Calu3 (cell line): ENCODE results near the gene CXCL8. TPM values are rescaled to one million over a fixed set of nuclear protein-coding genes. Genes with fewer than 3 reads are reported as not detected.

Experiments
- BruUV-seq: library from RNA; stranded (reverse); fragments of 400-500 nt; replicated peaks from 2 replicates; lab custom pipeline; 2021; lab: Mats Ljungman, UMichigan
- CTCF ChIA-PET: fragments of 300-600 bp; sonication (Branson Sonifier 250); formaldehyde crosslinking; loops from one replicate; lab custom pipeline; 2022; ENCODE audit warnings: antibody characterized with exemption; lab: Charles Lee
- DNase-seq: peaks from one replicate; pipeline ENCODE4 v3.0.0; 2022
- H3K27ac Mint-ChIP-seq: one replicate; pipeline ENCODE4 v1.8.0; 2022; ENCODE audit warnings: mixed read lengths; ENCODE audit not compliant: unreplicated experiment
- H3K27me3 Mint-ChIP-seq: one replicate; pipeline ENCODE4 v1.8.0; 2022; ENCODE audit warnings: mixed read lengths; ENCODE audit not compliant: unreplicated experiment
- H3K36me3 Mint-ChIP-seq: one replicate; pipeline ENCODE4 v1.8.0; 2022; ENCODE audit warnings: mild to moderate bottlenecking, moderate library complexity, mixed read lengths; ENCODE audit not compliant: insufficient read depth, unreplicated experiment
- H3K4me1 Mint-ChIP-seq: one replicate; pipeline ENCODE4 v1.8.0; 2022; ENCODE audit warnings: mild to moderate bottlenecking, low read depth, mixed read lengths; ENCODE audit not compliant: unreplicated experiment
- H3K4me3 Mint-ChIP-seq: one replicate; pipeline ENCODE4 v1.8.0; 2022; ENCODE audit warnings: mild to moderate bottlenecking, low read depth, moderate library complexity, mixed read lengths; ENCODE audit not compliant: unreplicated experiment
- H3K9me3 Mint-ChIP-seq: one replicate; pipeline ENCODE4 v1.8.0; 2022; ENCODE audit warnings: low read depth, mixed read lengths; ENCODE audit not compliant: unreplicated experiment
- intact Hi-C: fragments of 100-400 bp; cut with micrococcal nuclease; formaldehyde crosslinking; loops from one replicate; pipeline ENCODE4 v1.10.0; 2022; ENCODE audit not compliant: unreplicated experiment
- total RNA-seq: library from RNA; stranded (reverse); gene quantifications from 2 replicates; pipeline ENCODE4 v1.2.3, GENCODE V29; 2022
- TF ChIP-seq, protein P1 (sequence below): fragments of 200-600 bp; IDR thresholded peaks from one replicate; pipeline ENCODE4 v1.8.0; 2022; ENCODE audit warnings: antibody characterized with exemption; ENCODE audit not compliant: unreplicated experiment

CXCL8 gene
- total RNA-seq, 1 experiment from 2014 or later = 404 TPM

DNA sequence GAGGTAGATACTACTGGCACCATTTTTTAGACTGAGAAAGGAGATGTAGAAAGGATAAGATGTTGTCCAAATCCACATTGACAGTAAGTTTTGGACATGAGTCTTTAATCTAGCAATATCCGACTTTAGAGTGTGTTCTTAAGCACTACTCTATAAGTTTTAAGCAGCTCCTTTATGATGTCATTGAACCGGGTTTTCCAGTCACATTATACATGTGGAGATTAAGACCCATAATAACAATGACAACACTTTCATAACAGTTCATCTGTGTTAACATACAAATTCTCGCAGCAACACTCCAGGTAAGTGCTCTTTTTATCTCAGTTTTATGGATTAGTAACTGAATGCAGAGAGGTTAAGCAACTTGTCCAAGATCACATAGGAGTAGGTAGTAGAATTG, 30.3 kb upstream of the CXCL8 start:
- CTCF ChIA-PET = no interaction called here
- Mint-ChIP-seq H3K27me3 (no peaks in the 10 kb centered on the region), H3K36me3 (no peaks in the 10 kb centered on the region), H3K4me1 (peaks cover 58% of the 10 kb centered on the region), H3K27ac (no peak overlapping the region), H3K9me3 (no peaks in the 10 kb centered on the region), H3K4me3 (no peak overlapping the region)
- no TSS peak for BruUV-seq
- intact Hi-C loops = no loop called here
- DNase-seq = no peak
- TF ChIP-seq, protein P1, sequence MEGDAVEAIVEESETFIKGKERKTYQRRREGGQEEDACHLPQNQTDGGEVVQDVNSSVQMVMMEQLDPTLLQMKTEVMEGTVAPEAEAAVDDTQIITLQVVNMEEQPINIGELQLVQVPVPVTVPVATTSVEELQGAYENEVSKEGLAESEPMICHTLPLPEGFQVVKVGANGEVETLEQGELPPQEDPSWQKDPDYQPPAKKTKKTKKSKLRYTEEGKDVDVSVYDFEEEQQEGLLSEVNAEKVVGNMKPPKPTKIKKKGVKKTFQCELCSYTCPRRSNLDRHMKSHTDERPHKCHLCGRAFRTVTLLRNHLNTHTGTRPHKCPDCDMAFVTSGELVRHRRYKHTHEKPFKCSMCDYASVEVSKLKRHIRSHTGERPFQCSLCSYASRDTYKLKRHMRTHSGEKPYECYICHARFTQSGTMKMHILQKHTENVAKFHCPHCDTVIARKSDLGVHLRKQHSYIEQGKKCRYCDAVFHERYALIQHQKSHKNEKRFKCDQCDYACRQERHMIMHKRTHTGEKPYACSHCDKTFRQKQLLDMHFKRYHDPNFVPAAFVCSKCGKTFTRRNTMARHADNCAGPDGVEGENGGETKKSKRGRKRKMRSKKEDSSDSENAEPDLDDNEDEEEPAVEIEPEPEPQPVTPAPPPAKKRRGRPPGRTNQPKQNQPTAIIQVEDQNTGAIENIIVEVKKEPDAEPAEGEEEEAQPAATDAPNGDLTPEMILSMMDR = no peak

DNA sequence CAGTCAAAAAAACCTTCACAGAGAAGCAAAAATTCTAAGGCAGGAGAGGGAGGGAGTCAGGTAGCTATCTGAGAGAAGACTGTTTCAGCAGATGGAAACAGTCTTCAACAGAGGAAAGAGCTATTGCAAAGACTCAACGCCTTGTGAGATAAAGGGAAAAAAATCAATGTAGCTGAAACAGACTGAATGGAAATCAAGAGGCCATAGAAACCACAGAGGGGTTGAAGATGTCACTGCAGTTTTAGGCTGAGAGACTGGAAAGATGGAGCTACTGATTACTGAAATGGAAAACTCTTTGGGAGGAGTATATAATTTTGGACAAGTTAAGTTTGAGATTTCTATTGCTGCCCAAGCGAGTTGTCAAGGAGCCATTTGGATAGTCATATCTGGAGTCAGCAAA, 28.4 kb upstream of the CXCL8 start:
- intact Hi-C loops = no loop called here
- no peaks in the 10 kb centered on the region for H3K27me3 Mint-ChIP-seq
- TF ChIP-seq, protein P1 = no peak

DNA sequence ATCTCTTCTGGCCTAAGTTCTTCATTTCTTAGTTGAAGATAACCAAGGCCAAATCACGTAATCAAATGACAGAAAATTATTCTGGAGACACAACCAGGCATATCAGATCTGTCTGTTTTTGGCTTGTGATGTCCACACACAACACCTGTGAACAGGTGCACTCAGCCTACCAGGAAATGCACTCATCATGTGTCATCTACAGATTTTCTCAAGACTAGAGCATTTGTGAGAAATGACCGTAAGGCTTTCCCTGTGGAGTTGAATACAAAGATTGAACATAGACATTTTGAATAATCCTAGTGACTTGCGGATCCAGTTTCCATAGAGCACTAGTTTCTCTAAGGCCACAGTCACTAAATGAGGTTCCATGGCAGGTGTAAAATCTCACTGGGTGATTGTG, 26.7 kb upstream of the CXCL8 start:
- no peak for DNase-seq
- no peak overlapping the region for H3K27ac Mint-ChIP-seq
- H3K4me1 Mint-ChIP-seq = peaks cover 52% of the 10 kb centered on the region
- BruUV-seq = no TSS peak
- no peaks in the 10 kb centered on the region for H3K9me3 Mint-ChIP-seq
- no peak overlapping the region for H3K4me3 Mint-ChIP-seq
- no peaks in the 10 kb centered on the region for H3K36me3 Mint-ChIP-seq
- CTCF ChIA-PET = no interaction called here
- TF ChIP-seq, protein P1 = no peak
- intact Hi-C loops = no loop called here
- H3K27me3 Mint-ChIP-seq = no peaks in the 10 kb centered on the region

More for the DNA sequence above, 28.4 kb upstream of the CXCL8 start:
- CTCF ChIA-PET = interaction anchor here (0.6 to 1.0 kb wide), 2 partner anchors 8 to 15 kb away, joined by 3 read pairs; no protein-coding TSS in a partner anchor
- Mint-ChIP-seq H3K36me3 (no peaks in the 10 kb centered on the region), H3K9me3 (no peaks in the 10 kb centered on the region), H3K27ac (peak overlapping the region; percentile 15), H3K4me3 (no peak overlapping the region), H3K4me1 (peaks cover 56% of the 10 kb centered on the region)
- no peak for DNase-seq
- no TSS peak for BruUV-seq

DNA sequence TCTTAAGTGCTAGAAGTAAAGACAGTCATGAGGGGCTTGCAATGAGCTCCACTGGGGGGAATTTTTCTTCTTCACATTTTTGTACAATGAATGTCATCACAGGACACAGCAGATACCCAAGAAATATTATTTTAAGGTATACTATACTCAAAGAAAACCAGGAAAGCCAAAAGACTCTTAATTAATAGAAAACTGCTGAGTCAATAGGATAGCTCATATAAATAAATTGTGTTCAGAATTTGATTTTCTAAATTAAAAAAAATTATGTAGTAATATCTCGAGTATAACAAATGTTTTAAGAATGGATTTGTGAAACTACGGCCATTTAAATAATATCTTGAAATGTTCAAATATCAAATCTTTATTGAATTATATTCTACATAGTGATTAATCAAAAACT, 25.7 kb upstream of the CXCL8 start:
- Mint-ChIP-seq H3K4me1 (peaks cover 54% of the 10 kb centered on the region), H3K4me3 (no peak overlapping the region), H3K27me3 (no peaks in the 10 kb centered on the region), H3K27ac (no peak overlapping the region), H3K9me3 (no peaks in the 10 kb centered on the region), H3K36me3 (no peaks in the 10 kb centered on the region)
- TF ChIP-seq, protein P1 = no peak
- BruUV-seq = no TSS peak
- no peak for DNase-seq
- intact Hi-C loops = no loop called here
- CTCF ChIA-PET = interaction anchor here (0.6 to 2.0 kb wide), 2 partner anchors 13 to 20 kb away, joined by 3 to 5 read pairs; no protein-coding TSS in a partner anchor
